Medulla oblongata (tissue), 1 donor: ENCODE measurements around the gene HADHA.

Source experiments
- DNase-seq: peaks from one replicate; pipeline ENCODE4 v3.0.0-alpha.2; 2015; ENCODE audit errors: extremely low spot score

Gene HADHA

DNA sequence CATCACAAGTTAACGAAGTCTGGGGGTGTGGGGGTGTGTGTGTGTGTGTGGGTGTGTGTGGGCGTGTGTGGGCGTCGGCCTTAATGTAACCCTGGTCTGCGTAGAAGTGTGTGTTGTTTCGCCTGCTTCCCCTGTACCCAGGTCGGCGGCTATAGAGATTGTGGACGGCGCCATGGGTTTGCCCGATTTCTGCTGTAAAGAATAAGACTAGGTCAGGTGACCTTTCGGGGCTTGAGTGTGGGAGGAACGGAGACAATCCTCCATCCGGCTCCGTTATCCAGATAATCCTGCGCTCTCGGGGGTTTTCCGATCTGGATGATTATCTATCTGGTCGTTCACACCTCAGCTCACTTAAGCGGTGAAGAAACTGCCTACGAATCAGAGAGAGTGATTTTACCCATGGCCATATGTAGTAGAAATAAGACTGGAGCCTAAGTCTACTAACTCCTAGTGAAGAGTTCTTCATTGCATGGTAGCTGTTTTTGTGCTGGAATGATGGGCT lies 850 bp upstream of the HADHA start:
- DNase-seq: peak; percentile 75

GRCh38 chr2:26243470-26244308 lies 743 bp downstream of the HADHA start:
- peak; percentile 70 for DNase-seq

DNA sequence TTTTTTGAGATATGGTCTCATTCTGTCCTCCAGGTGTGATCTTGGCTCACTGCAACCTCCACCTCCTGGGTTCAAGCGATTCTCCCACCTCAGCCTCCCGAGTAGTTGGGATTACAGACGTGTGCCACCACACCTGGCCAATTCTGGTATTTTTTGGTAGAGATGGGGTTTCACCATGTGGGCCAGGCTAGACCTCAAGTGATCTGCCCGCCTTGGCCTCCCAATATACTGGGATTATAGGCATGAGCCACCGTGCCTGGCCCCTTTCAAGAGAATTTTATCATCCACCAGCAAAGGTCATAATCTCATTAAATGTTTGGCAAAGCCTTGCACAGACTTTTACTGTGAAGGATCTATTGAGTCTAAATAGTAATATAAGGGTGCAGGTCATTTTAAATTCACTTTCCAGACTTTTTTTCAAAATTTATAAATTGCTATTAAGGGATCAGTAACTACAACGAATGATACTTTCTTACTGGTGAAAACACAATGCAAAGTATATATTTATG lies 2.5 kb downstream of the HADHA start:
- DNase-seq: no peak

DNA sequence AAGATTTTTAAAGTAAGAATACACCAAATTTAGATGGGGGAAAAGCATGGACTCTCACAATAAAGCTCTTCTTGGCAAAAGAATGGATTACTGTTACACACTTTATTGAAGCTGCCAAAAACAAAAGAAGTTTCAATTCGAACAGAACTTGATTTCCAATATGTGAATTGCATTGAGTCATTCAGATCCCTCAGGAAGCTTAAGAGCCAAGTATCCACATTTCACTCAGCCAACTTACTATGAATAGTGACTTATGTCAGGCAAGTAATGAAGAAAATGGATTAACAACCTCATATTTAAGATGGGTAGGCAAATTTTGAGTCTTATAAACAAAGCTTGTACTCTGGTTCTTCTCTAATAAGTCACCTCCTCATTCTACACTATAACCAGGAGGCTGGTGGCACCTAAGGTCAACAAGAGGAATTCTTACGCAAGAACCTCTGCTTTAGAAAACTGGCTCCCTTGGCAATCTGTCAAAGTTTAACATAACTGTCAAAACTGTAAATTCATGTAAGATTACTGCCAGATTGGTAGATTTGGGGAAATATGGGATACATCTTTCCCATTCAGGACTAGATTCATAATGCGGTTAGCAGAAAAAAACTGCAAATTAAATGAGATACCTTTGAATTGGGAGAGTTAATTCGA lies 6.0 kb downstream of the HADHA start:
- DNase-seq: no peak

- DNase-seq: no peak
These were observed 6.6 kb downstream of the HADHA start for GRCh38 chr2:26237868-26238267.

- DNase-seq: no peak
These were observed 9.3 kb downstream of the HADHA start for GRCh38 chr2:26235089-26235488.

- DNase-seq: no peak
These were observed 13.6 kb downstream of the HADHA start for GRCh38 chr2:26230806-26231205.

DNA sequence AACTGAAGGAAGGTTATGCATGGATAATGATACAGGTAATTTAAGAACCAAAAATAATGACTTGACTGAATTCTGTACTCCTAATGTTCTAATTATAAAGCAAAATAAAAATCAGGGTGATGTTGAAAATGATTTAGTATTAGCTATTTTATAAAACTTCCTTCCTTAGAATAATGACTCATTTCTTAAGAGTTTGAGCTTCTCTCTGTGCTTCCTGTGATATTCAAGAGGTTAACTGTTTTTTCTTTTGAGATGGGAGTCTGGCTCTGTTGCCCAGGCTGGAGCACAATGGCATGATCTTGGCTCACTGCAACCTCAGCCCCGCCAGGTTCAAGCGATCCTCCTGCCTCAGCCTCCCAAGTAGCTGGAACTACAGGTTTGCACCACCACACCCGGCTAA lies 14.8 kb downstream of the HADHA start:
- DNase-seq: no peak

DNA sequence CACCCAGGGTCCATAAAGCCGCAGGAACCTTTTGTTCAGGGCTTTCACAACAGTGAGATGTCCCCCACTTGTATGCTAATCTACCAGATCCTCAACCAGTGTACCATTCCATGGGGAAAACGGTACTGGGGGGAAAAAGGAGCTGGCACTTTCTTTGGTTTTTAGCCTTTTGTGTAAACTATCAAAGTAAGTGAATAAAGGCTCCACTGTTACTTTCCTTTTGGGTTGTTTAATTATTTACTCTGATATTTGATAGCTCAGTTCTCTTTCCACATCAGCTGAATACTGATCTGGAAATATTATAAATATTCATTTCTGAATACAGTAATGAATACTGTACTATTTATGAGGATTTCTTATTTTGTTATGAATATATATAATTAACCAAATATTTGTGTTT lies 20.3 kb downstream of the HADHA start:
- DNase-seq: no peak

GRCh38 chr2:26223018-26223417 lies 21.4 kb downstream of the HADHA start:
- DNase-seq: peak; percentile 47

- no peak for DNase-seq
These were observed 26.7 kb downstream of the HADHA start for GRCh38 chr2:26217720-26218119.

DNA sequence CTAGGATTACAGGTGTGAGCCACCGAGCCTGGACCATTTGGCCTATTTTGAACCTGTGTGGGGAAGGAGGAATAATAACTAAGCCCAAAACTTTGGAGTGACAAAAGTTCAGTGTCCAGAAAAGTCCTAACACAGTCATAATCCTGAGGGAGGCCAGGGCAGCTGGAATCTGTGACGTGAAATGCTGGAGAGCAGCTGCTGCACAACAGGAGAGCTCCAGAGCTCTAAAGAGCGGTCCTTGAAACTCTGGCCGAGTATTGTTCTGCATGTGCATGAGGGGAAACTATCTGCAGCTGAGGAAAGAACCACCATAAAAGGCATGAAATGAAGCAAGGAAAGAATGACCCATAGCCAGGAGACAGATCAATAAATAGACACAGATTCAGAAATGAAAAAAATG lies 27.8 kb downstream of the HADHA start:
- no peak for DNase-seq

DNA sequence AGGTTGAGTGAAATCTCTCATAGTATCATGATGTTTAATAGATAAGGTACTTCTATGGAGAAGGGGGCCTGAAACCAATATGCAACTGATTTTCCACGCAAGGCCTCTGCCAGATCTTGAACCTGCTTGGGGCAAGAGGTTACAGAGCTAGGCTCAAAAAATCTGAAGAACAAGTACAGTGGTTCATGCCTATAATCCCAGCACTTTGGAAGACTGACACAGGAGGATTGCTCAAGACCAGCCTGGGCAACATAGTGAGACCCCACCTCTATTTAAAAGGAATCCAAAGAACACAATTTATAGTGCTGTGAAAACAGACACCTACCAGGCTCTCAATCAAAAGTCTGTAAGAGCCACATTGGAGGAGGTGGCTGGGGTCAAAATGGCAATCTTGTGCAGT lies 28.6 kb downstream of the HADHA start:
- no peak for DNase-seq

DNA sequence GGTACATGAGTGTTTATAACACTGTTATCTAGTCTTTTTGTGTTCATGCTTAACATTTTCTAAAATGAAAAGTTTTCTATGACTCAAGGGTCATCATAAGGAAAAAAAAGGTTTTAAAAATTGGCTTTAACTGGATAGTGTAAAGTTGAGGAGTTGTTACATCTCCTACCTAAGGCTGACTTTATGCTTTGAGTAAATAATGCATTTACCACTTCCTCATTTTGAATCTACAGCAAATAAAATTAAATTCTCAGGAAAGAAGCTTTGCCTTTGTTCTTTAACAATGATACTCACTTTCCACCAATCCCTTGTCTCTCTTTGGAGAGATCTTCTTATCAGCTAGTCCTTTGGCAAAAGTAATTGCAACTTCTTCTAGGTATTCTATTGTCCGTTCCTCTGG lies 29.7 kb downstream of the HADHA start:
- no peak for DNase-seq

DNA sequence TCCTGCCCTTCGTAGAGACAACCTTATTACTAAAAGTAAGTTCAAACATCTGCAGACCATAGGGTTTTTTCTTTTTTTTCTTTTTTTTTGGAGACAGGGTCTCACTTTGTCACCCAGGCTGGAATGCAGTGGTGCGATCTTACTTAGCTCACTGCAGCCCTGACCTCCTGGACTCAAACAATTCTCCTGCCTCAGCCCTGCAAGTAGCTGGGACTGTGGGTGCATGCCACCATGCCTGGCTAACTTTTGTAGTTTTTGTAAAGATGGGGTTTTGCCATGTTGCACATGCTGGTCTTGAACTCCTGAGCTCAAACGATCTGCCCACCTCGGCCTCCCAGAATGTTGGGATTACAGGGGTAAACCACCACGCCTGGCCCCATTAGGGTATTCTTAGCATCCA lies 32.4 kb downstream of the HADHA start:
- no peak for DNase-seq

DNA sequence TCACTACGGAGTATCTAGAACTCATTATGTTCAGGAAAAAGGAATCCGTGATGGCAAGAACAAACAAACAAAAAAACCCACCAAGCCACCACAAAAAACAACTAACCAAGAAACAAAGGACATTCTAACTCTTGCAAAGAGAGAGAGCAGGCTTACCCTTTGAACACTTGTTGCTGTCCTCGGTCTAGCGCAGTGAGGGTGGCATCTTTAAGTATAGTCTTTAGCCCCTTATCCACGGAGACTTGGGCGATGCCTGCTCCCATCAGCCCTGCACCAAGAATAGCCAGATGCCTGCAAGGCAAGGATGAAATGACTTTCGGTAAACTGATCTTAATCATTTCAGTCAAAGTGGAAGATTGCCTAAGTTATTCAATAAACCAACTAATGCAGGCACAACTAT lies 40.5 kb downstream of the HADHA start:
- DNase-seq: no peak

GRCh38 chr2:26202981-26203490 lies 41.4 kb downstream of the HADHA start:
- no peak for DNase-seq

DNA sequence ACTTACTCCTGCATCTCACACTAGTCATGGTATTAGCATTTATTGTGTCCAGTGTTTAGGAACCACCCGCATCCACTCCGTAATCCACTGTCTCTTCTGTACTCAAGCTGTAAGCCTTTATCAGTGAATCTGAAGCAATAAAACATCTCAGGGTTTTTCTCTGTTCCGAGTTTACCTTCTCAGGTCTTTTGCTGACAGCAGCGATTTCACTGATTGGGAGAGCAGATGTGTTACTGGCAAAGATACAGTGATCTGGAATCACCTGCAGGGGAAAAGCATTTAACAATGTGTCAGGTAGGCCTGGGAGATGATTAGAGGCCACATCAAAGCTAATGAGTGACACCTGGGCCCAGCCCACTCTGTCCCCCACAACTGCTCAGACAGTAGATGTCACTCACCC lies 46.9 kb downstream of the HADHA start:
- DNase-seq: no peak

DNA sequence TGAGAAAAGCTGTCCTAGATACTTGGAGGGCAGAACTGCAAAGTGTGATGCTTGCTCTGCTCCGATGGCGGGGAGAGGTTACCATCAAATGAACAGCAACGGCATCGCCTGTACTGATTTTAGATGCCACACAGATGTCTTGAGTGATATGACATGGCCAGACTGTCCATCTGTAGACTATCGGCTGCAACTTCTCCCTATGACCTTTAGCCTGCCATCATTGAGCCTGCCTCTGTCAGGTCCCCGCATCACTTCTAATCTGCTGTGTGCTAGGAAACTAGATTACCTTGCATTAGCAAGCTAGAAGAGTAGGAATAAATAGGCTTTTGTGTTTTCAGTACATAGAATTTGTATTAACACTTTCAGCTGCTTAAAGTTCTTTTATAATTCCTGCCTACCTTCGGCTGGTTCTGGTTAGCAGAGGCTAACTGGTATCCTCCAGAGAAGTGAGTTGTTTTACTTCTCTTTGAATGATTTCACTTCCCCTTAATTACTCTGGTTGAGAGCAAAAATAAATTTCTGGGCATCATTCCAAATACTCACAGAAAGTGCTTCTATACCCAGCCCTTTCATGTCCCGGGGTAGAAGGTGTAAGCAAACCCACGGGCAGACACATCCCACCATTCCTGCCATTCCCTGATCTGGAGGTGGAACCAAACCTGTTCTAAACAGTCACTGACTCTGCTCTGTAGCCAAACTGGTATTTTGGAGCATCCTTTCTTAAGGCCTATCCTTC lies 47.6 kb downstream of the HADHA start:
- peak; percentile 52 for DNase-seq

DNA sequence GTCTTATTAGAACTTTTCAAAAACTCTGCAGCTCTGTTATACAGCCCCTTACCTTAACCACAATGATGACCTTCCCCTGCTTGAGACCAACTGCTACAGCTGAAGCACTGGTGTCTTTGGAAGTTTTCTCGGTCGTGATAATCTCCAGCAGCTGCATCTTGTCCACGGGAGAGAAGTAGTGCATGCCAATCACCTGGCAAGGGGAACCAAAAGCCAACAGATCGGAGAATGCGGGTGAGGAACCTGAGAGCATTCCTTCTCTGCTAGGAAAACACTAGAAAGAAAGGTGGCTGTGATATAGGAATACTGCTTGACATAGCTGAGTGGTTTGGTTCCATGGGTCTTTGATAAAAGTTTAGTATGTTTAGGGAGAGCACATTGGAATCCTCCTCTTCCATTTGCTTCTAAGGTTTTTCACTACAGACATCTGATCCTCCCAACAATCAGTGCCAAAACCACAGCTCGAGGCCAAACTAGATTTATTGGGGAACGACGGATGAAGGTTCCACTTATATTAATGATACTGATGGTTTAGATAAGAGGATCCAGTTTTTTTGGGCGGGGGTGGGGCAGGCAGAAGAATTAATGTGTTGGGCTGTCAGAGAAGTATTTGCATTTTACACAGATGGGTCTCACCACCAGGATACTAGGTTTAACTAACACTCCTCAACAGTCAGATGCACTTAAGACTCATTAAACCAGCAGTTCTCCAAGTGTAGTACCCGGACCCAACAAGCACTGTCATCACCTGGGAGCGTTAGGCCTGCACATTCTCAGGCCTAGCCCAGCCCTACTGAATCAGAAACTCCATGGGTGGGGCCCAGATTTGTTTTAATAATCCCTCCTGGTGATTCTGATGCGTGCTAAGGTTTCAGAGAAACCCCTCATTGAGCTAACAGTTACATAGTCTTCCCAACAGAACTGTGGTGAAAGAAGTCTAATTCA lies 49.1 kb downstream of the HADHA start:
- no peak for DNase-seq
